ENCODE results near the gene CBR3. TPM values are rescaled to one million over a fixed set of nuclear protein-coding genes. Genes with fewer than 3 reads are reported as not detected.

The CBR3 gene
- total and polyA plus RNA-seq, 9 of the 15 experiments (the other 6 are each of a cell fraction or from before 2014, with no cell fraction given) = not detected

- no TSS peak for BruUV-seq (replicated peaks)
- H3K4me1 ChIP-seq (replicated peaks in 1 of 2; ENCODE audit: control insufficient read depth in 2 of 2, insufficient read depth in 2 of 2, low read length in 2 of 2) = peaks cover 0 to 6% of the 10 kb centered on the region in 2 experiments; a peak in 3 of 5 replicates
- H3K9me1 ChIP-seq (ENCODE audit: control insufficient read depth, insufficient read depth, low read length) = no peaks in the 10 kb centered on the region
- H3K79me2 ChIP-seq (ENCODE audit: control insufficient read depth, insufficient read depth, low read length) = no peaks in the 10 kb centered on the region
- ATAC-seq (no peak), DNase-seq (ENCODE audit: extremely low read depth in 1 of 4, low spot score in 3 of 4) (no peak), FAIRE-seq (no peak)
- peaks cover 0 to 14% of the 10 kb centered on the region in 2 experiments; a peak in 1 of 5 replicates for H3K27me3 ChIP-seq (ENCODE audit: control insufficient read depth in 2 of 2, insufficient read depth in 2 of 2, low read length in 2 of 2)
- no peak overlapping the region for H2AFZ ChIP-seq (ENCODE audit: low read depth, low read length)
- WGBS (ENCODE audit: insufficient coverage, low coverage, missing lambda C conversion rate) = 17% methylated on average over 5 of the region's 5 CpGs
- no peak overlapping the region for H3K4me2 ChIP-seq (ENCODE audit: insufficient read depth, low read length)
- in situ Hi-C loops (cut with MboI) = loop anchor here (5.0 to 10.0 kb wide), 2 partner anchors 184 to 777 kb away; no protein-coding TSS in a partner anchor
- H4K20me1 ChIP-seq (replicated peaks; ENCODE audit: control insufficient read depth, insufficient read depth, low read length) = no peaks in the 10 kb centered on the region
- intact Hi-C loops (cut with micrococcal nuclease) = no loop called here
- H3K9me3 ChIP-seq (replicated peaks; ENCODE audit: control insufficient read depth, insufficient read depth, low read depth, low read length) = no peaks in the 10 kb centered on the region
- ChIA-PET POLR2A (interaction anchor here (0.9 kb wide), 1 partner anchor 62 kb away, joined by 3 read pairs; no protein-coding TSS in a partner anchor), CTCF (ENCODE audit: low intra/inter-chr PET ratio) (no interaction called here)
- H3K27ac ChIP-seq (ENCODE audit: extremely low read depth, low read depth, low read length) = no peak overlapping the region
- H3K36me3 ChIP-seq (ENCODE audit: control insufficient read depth, insufficient read depth, low read length) = no peaks in the 10 kb centered on the region
- no peak overlapping the region for H3K9ac ChIP-seq (ENCODE audit: insufficient read depth in 1 of 2, low read depth in 2 of 2, low read length in 2 of 2)
- no peak overlapping the region for H3K4me3 ChIP-seq
- TF ChIP-seq XRCC5 (IDR thresholded peaks at IDR 0.05; ENCODE audit: low read depth, low read length) (no peak), CREBBP (IDR thresholded peaks at IDR 0.05; ENCODE audit: low read depth, low read length) (no peak), MAFF (IDR thresholded peaks at IDR 0.05; ENCODE audit: low read length) (no peak), ZNF586 (CRISPR knock-in tag; conservative IDR thresholded peaks at IDR 0.05) (no peak), OTX1 (CRISPR knock-in tag; IDR thresholded peaks at IDR 0.05) (no peak), NFIX (CRISPR knock-in tag; IDR thresholded peaks at IDR 0.05; ENCODE audit: low read depth) (no peak), ZKSCAN1 (IDR thresholded peaks at IDR 0.05; ENCODE audit: low read depth, low read length) (no peak)
Observed at GRCh38 chr21:36147911-36148310, 13.0 kb downstream of the CBR3 start.

- ChIA-PET POLR2A (interaction anchor here (0.6 kb wide), 1 partner anchor 71 kb away, joined by 4 read pairs; no protein-coding TSS in a partner anchor), CTCF (ENCODE audit: low intra/inter-chr PET ratio) (no interaction called here)
- Histone ChIP-seq H3K79me2 (ENCODE audit: control insufficient read depth, insufficient read depth, low read length) (no peaks in the 10 kb centered on the region), H3K9ac (ENCODE audit: insufficient read depth in 1 of 2, low read depth in 2 of 2, low read length in 2 of 2) (no peak overlapping the region), H3K27ac (ENCODE audit: extremely low read depth, low read depth, low read length) (no peak overlapping the region), H3K4me2 (ENCODE audit: insufficient read depth, low read length) (no peak overlapping the region), H3K9me1 (ENCODE audit: control insufficient read depth, insufficient read depth, low read length) (no peaks in the 10 kb centered on the region), H3K4me1 (replicated peaks in 1 of 2; ENCODE audit: control insufficient read depth in 2 of 2, insufficient read depth in 2 of 2, low read length in 2 of 2) (peaks cover 0 to 6% of the 10 kb centered on the region in 2 experiments; a peak in 3 of 5 replicates), H3K9me3 (replicated peaks; ENCODE audit: control insufficient read depth, insufficient read depth, low read depth, low read length) (no peaks in the 10 kb centered on the region), H3K4me3 (no peak overlapping the region), H3K27me3 (ENCODE audit: control insufficient read depth in 2 of 2, insufficient read depth in 2 of 2, low read length in 2 of 2) (peaks cover 0 to 9% of the 10 kb centered on the region in 2 experiments; a peak in 1 of 5 replicates), H2AFZ (ENCODE audit: low read depth, low read length) (no peak overlapping the region), H4K20me1 (replicated peaks; ENCODE audit: control insufficient read depth, insufficient read depth, low read length) (no peaks in the 10 kb centered on the region), H3K36me3 (ENCODE audit: control insufficient read depth, insufficient read depth, low read length) (no peaks in the 10 kb centered on the region)
- no peak for DNase-seq (ENCODE audit: extremely low read depth in 1 of 4, low spot score in 3 of 4)
- intact Hi-C loops (cut with micrococcal nuclease) (no loop called here), in situ Hi-C loops (cut with MboI) (loop anchor here (5.0 to 10.0 kb wide), 2 partner anchors 183 to 776 kb away; no protein-coding TSS in a partner anchor)
- ATAC-seq = no peak
- FAIRE-seq = no peak
- no TSS peak for BruUV-seq (replicated peaks)
- WGBS (ENCODE audit: insufficient coverage, low coverage, missing lambda C conversion rate) = 35% methylated on average over 3 of the region's 3 CpGs
- TF ChIP-seq WHSC1 (IDR thresholded peaks at IDR 0.05; ENCODE audit: low read length) (no peak), GTF2B (IDR thresholded peaks at IDR 0.05; ENCODE audit: extremely low read depth, insufficient read length) (no peak), RREB1 (CRISPR knock-in tag; IDR thresholded peaks at IDR 0.05) (no peak), TAF7 (tag; IDR thresholded peaks at IDR 0.05) (no peak)
Observed at GRCh38 chr21:36148886-36149285, 14.0 kb downstream of the CBR3 start.

Data from K562 (cell line).